IMR-90 (cell line): ENCODE measurements around the gene DHX57. TPM values are rescaled to one million over a fixed set of nuclear protein-coding genes. Genes with fewer than 3 reads are reported as not detected.

Experiments used
- ATAC-seq: fragments of 200-7000 bp; cut with Tn5 transposase; 2 replicates; pipeline ENCODE4 v1.9.1; 2020; ENCODE audit warnings: low read depth, mild to moderate bottlenecking, moderate library complexity
- BruUV-seq: library from RNA; stranded (reverse); fragments of 400-500 nt; replicated peaks from 2 replicates; lab custom pipeline; 2021; lab: Mats Ljungman, UMichigan
- CTCF ChIA-PET: fragments of 300-600 bp; formaldehyde crosslinking; extraction: SDS; loops from one replicate; lab custom pipeline; 2021; ENCODE audit warnings: antibody characterized with exemption; lab: Yijun Ruan, JAX
- POLR2A ChIA-PET: fragments of 300-600 bp; sonication (Branson Sonifier 250); formaldehyde crosslinking; loops from one replicate; lab custom pipeline; 2022; ENCODE audit warnings: antibody characterized with exemption; ENCODE audit not compliant: unreplicated experiment; lab: Charles Lee
- DNase-seq: peaks from one replicate; pipeline ENCODE4 v3.0.0; 2013
- H2AFZ ChIP-seq: replicated peaks from 2 replicates; pipeline ENCODE3; 2013; ENCODE audit warnings: low read length, mild to moderate bottlenecking; ENCODE audit not compliant: poor library complexity
- H2AK5ac ChIP-seq: 2 replicates; pipeline ENCODE4 v1.6.1; 2013; ENCODE audit warnings: low read depth, low read length, inconsistent platforms
- H2AK9ac ChIP-seq: replicated peaks from 2 replicates; pipeline ENCODE3; 2013; ENCODE audit warnings: mild to moderate bottlenecking, low read depth, low read length, moderate library complexity; ENCODE audit not compliant: poor library complexity
- H2BK120ac ChIP-seq: 2 replicates; pipeline ENCODE4 v1.6.1; 2013; ENCODE audit warnings: low read depth, low read length, inconsistent platforms
- H2BK15ac ChIP-seq: 3 replicates; pipeline ENCODE4 v1.6.1; 2013; ENCODE audit warnings: low read depth, low read length, inconsistent platforms
- H2BK20ac ChIP-seq: 2 replicates; pipeline ENCODE4 v1.6.1; 2013; ENCODE audit warnings: low read depth, mild to moderate bottlenecking, inconsistent platforms, low read length, moderate library complexity
- H2BK5ac ChIP-seq: 2 replicates; pipeline ENCODE4 v1.6.1; 2013; ENCODE audit warnings: mild to moderate bottlenecking, low read depth, low read length, inconsistent platforms; ENCODE audit not compliant: poor library complexity, severe bottlenecking
- H3K14ac ChIP-seq: replicated peaks from 2 replicates; pipeline ENCODE4 v1.6.1; 2013; ENCODE audit warnings: low read depth, low read length, inconsistent platforms
- H3K18ac ChIP-seq: 2 replicates; pipeline ENCODE4 v1.6.1; 2013; ENCODE audit warnings: low read depth, low read length, control low read depth
- H3K23ac ChIP-seq: 2 replicates; pipeline ENCODE4 v1.6.1; 2013; ENCODE audit warnings: low read depth, low read length, inconsistent platforms
- H3K27ac ChIP-seq: 2 replicates; pipeline ENCODE4 v1.5.1; 2013; ENCODE audit warnings: mild to moderate bottlenecking, control low read depth, low read length; ENCODE audit not compliant: insufficient read depth
- H3K27me3 ChIP-seq: 2 replicates; pipeline ENCODE4 v1.6.1; 2013; ENCODE audit warnings: low read length; ENCODE audit not compliant: control insufficient read depth, insufficient read depth
- H3K36me3 ChIP-seq: 2 replicates; pipeline ENCODE4 v1.6.1; 2013; ENCODE audit warnings: low read length, mixed read lengths; ENCODE audit not compliant: control insufficient read depth, insufficient read depth
- H3K4ac ChIP-seq: 2 replicates; pipeline ENCODE4 v1.6.1; 2013; ENCODE audit warnings: low read depth, low read length, inconsistent platforms
- H3K4me1 ChIP-seq: 2 replicates; pipeline ENCODE4 v1.6.1; 2013; ENCODE audit warnings: low read length, mixed read lengths; ENCODE audit not compliant: control insufficient read depth, insufficient read depth
- H3K4me2 ChIP-seq: 2 replicates; pipeline ENCODE4 v1.6.1; 2013; ENCODE audit warnings: low read depth, mild to moderate bottlenecking, control low read depth, low read length, moderate library complexity
- H3K4me3 ChIP-seq: 2 replicates; pipeline ENCODE4 v1.5.1; 2013; ENCODE audit warnings: low read depth, mild to moderate bottlenecking, control low read depth, low read length, moderate library complexity; ENCODE audit not compliant: insufficient read depth
- H3K56ac ChIP-seq: 2 replicates; pipeline ENCODE4 v1.6.1; 2013; ENCODE audit warnings: low read length, inconsistent platforms; ENCODE audit not compliant: insufficient read depth; ENCODE audit errors: extremely low read depth
- H3K79me1 ChIP-seq, 2 experiments: 2 replicates each; pipeline ENCODE4 v1.6.1; 2013; ENCODE audit warnings: low read length in 2 of 2, inconsistent platforms in 1 of 2, low read depth in 1 of 2
- H3K9ac ChIP-seq: 2 replicates; pipeline ENCODE4 v1.6.1; 2013; ENCODE audit warnings: low read depth, low read length, control low read depth
- H3K9me1 ChIP-seq: 2 replicates; pipeline ENCODE4 v1.6.1; 2013; ENCODE audit warnings: low read length, inconsistent platforms; ENCODE audit not compliant: insufficient read depth
- H3K9me3 ChIP-seq: 2 replicates; pipeline ENCODE4 v1.6.1; 2013; ENCODE audit warnings: low read length; ENCODE audit not compliant: control insufficient read depth, insufficient read depth
- H4K20me1 ChIP-seq: 2 replicates; pipeline ENCODE4 v1.6.1; 2013; ENCODE audit warnings: low read length, inconsistent platforms; ENCODE audit not compliant: insufficient read depth
- H4K5ac ChIP-seq: 2 replicates; pipeline ENCODE4 v1.6.1; 2013; ENCODE audit warnings: mild to moderate bottlenecking, low read depth, low read length, control low read depth
- H4K8ac ChIP-seq, 2 experiments: 2 replicates each; pipeline ENCODE4 v1.6.1; 2013; ENCODE audit warnings: low read depth in 2 of 2, low read length in 2 of 2, control low read depth in 1 of 2, inconsistent platforms in 1 of 2
- H4K91ac ChIP-seq: 2 replicates; pipeline ENCODE4 v1.6.1; 2013; ENCODE audit warnings: low read depth, low read length, inconsistent platforms; ENCODE audit not compliant: insufficient read depth
- BHLHE40 ChIP-seq: fragments of 150-350 bp; IDR thresholded peaks from 2 replicates; pipeline ENCODE4 v1.6.1; 2016; ENCODE audit warnings: mild to moderate bottlenecking, low read depth, low read length
- CHD1 ChIP-seq: IDR thresholded peaks from 2 replicates; pipeline ENCODE4 v1.6.1; 2012; ENCODE audit warnings: low read depth, low read length, improper control_type of control experiment
- ELK1 ChIP-seq: fragments of 150-350 bp; IDR thresholded peaks from 2 replicates; pipeline ENCODE4 v1.6.1; 2016; ENCODE audit warnings: low read depth, mild to moderate bottlenecking, low read length, moderate library complexity, borderline replicate concordance
- FOS ChIP-seq: fragments of 150-350 bp; IDR thresholded peaks from 2 replicates; pipeline ENCODE4 v1.6.1; 2016; ENCODE audit warnings: low read depth, low read length
- RFX5 ChIP-seq: IDR thresholded peaks from 2 replicates; pipeline ENCODE4 v1.8.0; 2012; ENCODE audit warnings: low read depth, mild to moderate bottlenecking, low read length, moderate library complexity
- WGBS, 2 experiments: methylation state at CpG; one replicate each; pipeline versions ENCODE4 v1.1.5 to v1.1.7; 2013; ENCODE audit warnings: missing lambda C conversion rate in 2 of 2; ENCODE audit not compliant: insufficient read length in 1 of 2; ENCODE audit errors: extremely low coverage in 2 of 2; 5-methylcytosine and 5-hydroxymethylcytosine counted together
- dilution Hi-C: fragments of 300-500 bp; cut with HindIII; formaldehyde crosslinking; loops from one replicate; pipeline ENCODE4 v1.14.3; 2018; ENCODE audit warnings: low sequenced_read_pairs; ENCODE audit not compliant: unreplicated experiment
- in situ Hi-C: fragments of 300-500 bp; cut with MboI; formaldehyde crosslinking; loops from 3 replicates; pipeline ENCODE4 v1.14.3; 2019; ENCODE audit warnings: low sequenced_read_pairs, inconsistent platforms, mixed read lengths
- intact Hi-C: fragments of 100-400 bp; cut with micrococcal nuclease; formaldehyde crosslinking; loops from 2 replicates; pipeline ENCODE4 v1.10.0; 2022
- polyA plus RNA-seq, 3 experiments: library from polyadenylated mRNA; depleted of rRNA; stranded (reverse); fragments of >200 nt; gene quantifications; 2 replicates each; pipeline ENCODE4 v1.2.3, GENCODE V29; 2012; ENCODE audit warnings: low replicate concordance in 1 of 3
- total RNA-seq: library from RNA; depleted of rRNA; stranded (reverse); fragments of >200 nt; gene quantifications from 2 replicates; pipeline ENCODE4 v1.2.3, GENCODE V29; 2012

The DHX57 gene
- total and polyA plus RNA-seq, 2 of the 4 experiments (the other 2 are of a cell fraction) = 9.5 to 24.4 TPM

- H3K9ac ChIP-seq = no peak overlapping the region
- H4K20me1 ChIP-seq = peaks cover 58% of the 10 kb centered on the region
- intact Hi-C loops (no loop called here), dilution Hi-C loops (loop anchor here (25.0 kb wide), 1 partner anchor 186 kb away; no protein-coding TSS in a partner anchor), in situ Hi-C loops (no loop called here)
- no peak overlapping the region for H2AK9ac ChIP-seq
- H2AFZ ChIP-seq = no peak overlapping the region
- H3K4me3 ChIP-seq = no peak overlapping the region
- no peak overlapping the region for H4K5ac ChIP-seq
- H2BK15ac ChIP-seq = no peak overlapping the region
- BruUV-seq = no TSS peak
- no peak overlapping the region for H4K8ac ChIP-seq
- H3K79me1 ChIP-seq = peaks cover 19 to 52% of the 10 kb centered on the region in 2 experiments
- no peak overlapping the region for H2BK20ac ChIP-seq
- POLR2A ChIA-PET = no interaction called here
- H3K9me1 ChIP-seq = no peaks in the 10 kb centered on the region
- no peak overlapping the region for H2AK5ac ChIP-seq
- H3K4me2 ChIP-seq = no peak overlapping the region
- DNase-seq = no peak
- no peak for TF ChIP-seq ELK1
- TF ChIP-seq RFX5 = no peak
- TF ChIP-seq FOS = no peak
- no peak for TF ChIP-seq BHLHE40
- no peak for TF ChIP-seq CHD1
- H2BK5ac ChIP-seq = no peak overlapping the region
- no peak overlapping the region for H2BK120ac ChIP-seq
- no peak overlapping the region for H3K18ac ChIP-seq
- ATAC-seq = no peak
- H3K56ac ChIP-seq = no peak overlapping the region
- H3K4ac ChIP-seq = no peak overlapping the region
- H4K91ac ChIP-seq = no peak overlapping the region
- peaks cover 39% of the 10 kb centered on the region for H3K36me3 ChIP-seq
- H3K27me3 ChIP-seq = no peaks in the 10 kb centered on the region
- no peak overlapping the region for H3K14ac ChIP-seq
- CTCF ChIA-PET = interaction anchor here (0.6 kb wide), 1 partner anchor 1879 kb away, joined by 3 read pairs; no protein-coding TSS in a partner anchor
- peaks cover 3% of the 10 kb centered on the region for H3K4me1 ChIP-seq
- H3K23ac ChIP-seq = no peak overlapping the region
- H3K9me3 ChIP-seq = no peaks in the 10 kb centered on the region
- WGBS, 2 experiments = 95% methylated on average over 2 of the region's 9 CpGs; no CpG with 5 or more reads in 1 of the 2 experiments
- H3K27ac ChIP-seq = no peak overlapping the region
Observed at GRCh38 chr2:38748391-38748790, 127.3 kb downstream of the DHX57 start.
